PC-3 (cell line): ENCODE measurements around the gene PDZD2.

ENCODE experiments used
- EZH2 ChIP-seq: fragments of 300-600 bp; sonication (generic); IDR thresholded peaks from one replicate; pipeline ENCODE4 v1.6.1; 2017; ENCODE audit warnings: antibody characterized with exemption, mild to moderate bottlenecking, low read length; ENCODE audit not compliant: unreplicated experiment
- TF ChIP-seq, protein P1 (sequence below): fragments of 300-600 bp; sonication (generic); conservative IDR thresholded peaks from 2 replicates; pipeline ENCODE4 v1.5.1; 2017; ENCODE audit warnings: antibody characterized with exemption, low read depth, mild to moderate bottlenecking, low read length

DNA sequence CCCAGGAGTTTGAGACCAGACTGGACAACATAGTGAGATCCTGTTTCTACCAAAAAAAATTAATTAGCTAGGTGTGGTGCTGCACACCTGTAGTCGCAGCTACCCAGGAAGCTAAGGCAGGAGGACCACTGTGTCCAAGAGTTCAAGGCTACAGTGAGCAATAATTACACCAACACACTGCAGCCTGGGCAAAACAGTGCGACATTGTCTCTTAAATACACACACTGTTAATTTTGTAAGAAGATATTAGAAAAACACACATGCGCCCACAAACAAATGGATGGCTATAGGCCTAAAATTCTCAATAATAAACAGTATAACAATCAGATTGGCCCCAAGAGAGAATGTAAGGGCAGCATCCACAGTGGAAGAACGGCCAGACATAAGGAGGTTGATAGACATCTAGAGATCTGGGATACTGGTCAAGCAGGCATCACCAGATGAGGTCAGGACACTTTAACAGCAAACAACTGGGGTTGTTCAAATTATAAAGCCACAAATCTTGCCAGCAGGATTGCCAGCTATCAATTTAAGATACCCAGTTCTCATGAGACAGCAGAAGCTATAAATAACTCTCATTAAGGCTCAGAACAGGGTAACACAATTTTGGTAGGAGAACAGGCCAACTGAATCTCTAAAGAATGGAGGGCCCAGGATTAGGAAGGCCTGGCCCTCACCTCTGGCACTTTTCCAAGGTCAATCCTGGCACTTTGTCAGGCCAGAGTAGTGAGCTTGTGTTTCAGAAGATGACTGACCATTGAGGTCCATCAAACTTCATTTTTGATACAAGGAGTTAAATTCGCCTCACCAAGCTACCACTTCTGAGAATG, 505.7 kb downstream of the PDZD2 start:
- TF ChIP-seq, protein P1, sequence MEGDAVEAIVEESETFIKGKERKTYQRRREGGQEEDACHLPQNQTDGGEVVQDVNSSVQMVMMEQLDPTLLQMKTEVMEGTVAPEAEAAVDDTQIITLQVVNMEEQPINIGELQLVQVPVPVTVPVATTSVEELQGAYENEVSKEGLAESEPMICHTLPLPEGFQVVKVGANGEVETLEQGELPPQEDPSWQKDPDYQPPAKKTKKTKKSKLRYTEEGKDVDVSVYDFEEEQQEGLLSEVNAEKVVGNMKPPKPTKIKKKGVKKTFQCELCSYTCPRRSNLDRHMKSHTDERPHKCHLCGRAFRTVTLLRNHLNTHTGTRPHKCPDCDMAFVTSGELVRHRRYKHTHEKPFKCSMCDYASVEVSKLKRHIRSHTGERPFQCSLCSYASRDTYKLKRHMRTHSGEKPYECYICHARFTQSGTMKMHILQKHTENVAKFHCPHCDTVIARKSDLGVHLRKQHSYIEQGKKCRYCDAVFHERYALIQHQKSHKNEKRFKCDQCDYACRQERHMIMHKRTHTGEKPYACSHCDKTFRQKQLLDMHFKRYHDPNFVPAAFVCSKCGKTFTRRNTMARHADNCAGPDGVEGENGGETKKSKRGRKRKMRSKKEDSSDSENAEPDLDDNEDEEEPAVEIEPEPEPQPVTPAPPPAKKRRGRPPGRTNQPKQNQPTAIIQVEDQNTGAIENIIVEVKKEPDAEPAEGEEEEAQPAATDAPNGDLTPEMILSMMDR, result no peak
- no peak for TF ChIP-seq EZH2
